GM21619 (cell line): ENCODE results near the gene UCP2.
"Not testable (repeated sequence)": the region's sequence is repeated elsewhere in the genome, so short reads cannot be mapped to it uniquely, and the experiment has no call there.

Experiments used
- ATAC-seq: cut with Tn5 transposase; IDR thresholded peaks from one replicate; pipeline ENCODE4 v1.9.1; 2021; ENCODE audit not compliant: unreplicated experiment

The UCP2 gene

GRCh38 chr11:73946798-73947458, 35.7 kb downstream of the UCP2 start:
- ATAC-seq = no peak

GRCh38 chr11:73945396-73945795, 37.2 kb downstream of the UCP2 start:
- ATAC-seq = no peak

GRCh38 chr11:73944901-73945300, 37.7 kb downstream of the UCP2 start:
- ATAC-seq = no peak

- no peak for ATAC-seq
Measured at GRCh38 chr11:73944085-73944484, 38.6 kb downstream of the UCP2 start.

- ATAC-seq = no peak
Measured at GRCh38 chr11:73942010-73942409, 40.6 kb downstream of the UCP2 start.

- ATAC-seq = no peak
Measured at GRCh38 chr11:73940801-73941570, 41.7 kb downstream of the UCP2 start.

- no peak for ATAC-seq
Measured at GRCh38 chr11:73939096-73939495, 43.5 kb downstream of the UCP2 start.

GRCh38 chr11:73936047-73936446, 46.6 kb downstream of the UCP2 start:
- ATAC-seq = not testable (repeated sequence)

GRCh38 chr11:73932781-73933180, 49.9 kb downstream of the UCP2 start:
- no peak for ATAC-seq

- ATAC-seq = no peak
Measured at GRCh38 chr11:73931951-73932350, 50.7 kb downstream of the UCP2 start.

GRCh38 chr11:73931039-73931645, 51.5 kb downstream of the UCP2 start:
- ATAC-seq = no peak

GRCh38 chr11:73929388-73929787, 53.3 kb downstream of the UCP2 start:
- no peak for ATAC-seq
